HG03139 (cell line): Measurements from ENCODE around the gene CAMK2A.

Source experiments
- ATAC-seq: cut with Tn5 transposase; IDR thresholded peaks from one replicate; pipeline ENCODE4 v1.9.1; 2021; ENCODE audit not compliant: unreplicated experiment

CAMK2A gene

DNA sequence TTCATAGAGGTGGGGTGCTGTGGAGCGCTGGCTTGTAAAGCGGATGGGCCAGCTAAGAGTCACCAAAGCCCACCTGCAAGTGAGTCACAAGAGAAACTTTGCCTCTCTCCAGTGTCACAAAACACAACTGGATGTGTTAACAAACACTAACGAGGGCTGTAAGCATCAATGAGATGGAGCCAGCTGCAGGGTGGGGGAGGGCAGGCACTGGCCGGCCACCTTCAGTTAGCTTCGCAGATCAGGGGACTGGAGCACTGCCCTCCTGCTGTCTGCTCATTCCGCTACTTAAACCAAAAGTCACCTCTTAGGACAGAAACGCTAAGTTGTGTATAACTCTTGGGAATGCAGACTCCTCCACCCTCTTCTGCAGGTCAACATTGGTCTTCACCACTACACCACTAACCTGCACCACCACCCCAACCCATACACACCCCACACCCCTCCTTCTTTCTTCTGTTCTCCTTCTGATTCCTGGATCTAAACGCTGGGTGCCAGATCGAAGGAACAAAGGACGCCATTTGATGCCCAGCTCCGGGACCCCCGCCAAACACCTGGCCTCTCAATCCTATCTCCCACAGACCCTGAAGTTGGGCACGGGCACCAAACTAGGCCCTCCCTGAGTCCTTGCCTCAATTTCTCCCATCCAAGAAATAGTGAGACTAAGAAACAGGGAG lies 11.1 kb upstream of the CAMK2A start:
- ATAC-seq, result no peak

DNA sequence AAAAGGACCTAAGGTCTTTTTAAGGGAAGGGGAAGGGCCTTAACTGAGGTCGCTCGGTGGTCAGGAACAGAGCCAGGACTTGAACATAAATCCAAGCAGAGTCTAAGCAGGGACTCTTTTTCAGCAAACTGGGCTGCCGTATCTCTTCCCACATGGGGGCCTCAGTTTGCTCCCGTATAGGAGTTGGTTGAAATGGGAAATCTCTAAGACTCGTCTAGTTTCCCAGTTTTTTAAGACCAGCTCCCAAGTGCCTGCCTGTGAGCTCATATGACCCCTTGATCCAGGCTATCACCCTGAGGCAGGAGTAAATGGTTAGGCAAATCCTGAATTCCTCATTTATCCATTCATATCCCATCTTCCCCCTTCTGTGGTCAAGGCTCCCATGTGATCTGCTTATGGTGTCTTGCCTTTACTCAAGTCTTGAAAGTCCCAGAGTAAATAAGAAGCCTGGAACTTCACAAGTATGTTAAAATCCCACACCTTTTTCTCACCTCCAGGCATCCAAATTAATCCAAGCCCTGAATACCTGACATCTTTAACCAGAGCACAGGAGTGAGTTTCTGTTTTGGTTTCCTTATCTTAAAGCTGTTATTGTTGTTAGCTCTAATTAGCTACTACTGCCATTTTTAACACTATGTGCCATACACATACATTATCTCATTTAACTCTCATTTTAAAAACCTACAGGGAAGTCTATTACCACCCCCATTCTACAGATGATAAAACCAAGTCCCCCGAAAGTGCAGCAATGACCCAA lies 10.2 kb upstream of the CAMK2A start:
- no peak for ATAC-seq

DNA sequence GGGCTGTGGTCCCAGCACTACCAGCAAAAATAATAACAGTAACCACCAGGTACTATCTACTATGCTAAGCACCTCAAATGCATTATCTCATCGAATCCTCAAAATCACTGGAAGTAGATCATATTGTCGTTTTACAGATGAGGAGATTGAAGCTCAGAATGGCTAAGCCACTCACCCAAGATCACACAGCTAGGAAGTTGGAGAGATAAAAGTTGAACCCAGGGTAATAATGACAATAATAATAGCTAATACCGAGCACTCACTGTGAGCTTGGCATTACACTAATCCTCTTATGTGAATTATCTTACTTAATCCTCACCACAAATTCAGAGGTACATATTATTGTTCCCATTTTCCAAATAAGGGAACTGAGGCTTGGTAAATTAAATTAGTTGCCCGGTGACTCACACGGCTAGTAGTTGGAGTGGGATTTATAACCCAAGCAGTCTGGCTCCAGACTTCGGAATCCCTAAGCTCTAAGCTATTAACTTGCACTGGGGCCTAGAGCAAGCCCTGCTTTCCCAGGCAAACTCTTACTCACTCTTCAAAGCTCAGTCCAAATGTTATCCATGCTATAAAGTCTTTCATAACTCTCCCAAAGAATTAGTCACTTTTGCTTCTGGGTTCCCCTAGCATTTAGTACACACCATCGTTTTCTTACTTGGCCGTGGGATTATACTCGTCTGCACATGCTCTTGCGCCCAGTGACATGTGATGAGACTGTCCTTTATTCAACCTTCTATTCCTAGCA lies 9.3 kb upstream of the CAMK2A start:
- no peak for ATAC-seq

DNA sequence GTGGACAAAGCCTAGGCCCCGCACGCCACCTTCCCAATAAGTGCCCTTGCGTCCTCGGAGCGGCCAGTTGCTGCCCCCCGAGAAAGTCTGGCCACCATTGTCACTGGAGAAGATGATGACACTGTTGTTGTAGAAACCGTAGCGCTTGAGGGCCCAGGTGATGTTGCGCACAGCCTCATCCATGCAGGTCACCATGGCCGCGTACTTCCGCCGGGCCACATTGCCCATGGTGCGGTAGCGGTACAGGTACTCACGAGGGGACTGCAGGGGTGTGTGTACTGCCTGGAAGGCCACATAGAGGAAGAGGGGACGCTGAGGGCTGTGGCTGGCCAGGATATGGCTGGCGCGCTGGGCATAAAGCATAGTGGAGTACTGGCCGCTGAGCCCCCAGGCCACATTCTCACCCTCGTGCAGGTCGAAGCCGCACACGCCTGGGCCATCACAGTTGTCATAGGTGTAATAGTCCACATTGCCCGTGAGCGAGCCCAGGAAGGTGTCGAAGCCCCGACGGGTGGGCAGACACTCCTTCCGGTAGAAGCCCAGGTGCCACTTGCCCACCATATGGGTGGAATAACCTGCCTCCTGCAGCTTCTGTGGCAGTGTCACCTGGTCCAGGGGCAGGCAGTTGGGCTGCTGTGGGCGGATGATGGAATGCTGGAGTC lies 8.5 kb upstream of the CAMK2A start:
- no peak for ATAC-seq

GRCh38 chr5:150297236-150297890 lies 7.8 kb upstream of the CAMK2A start:
- no peak for ATAC-seq

DNA sequence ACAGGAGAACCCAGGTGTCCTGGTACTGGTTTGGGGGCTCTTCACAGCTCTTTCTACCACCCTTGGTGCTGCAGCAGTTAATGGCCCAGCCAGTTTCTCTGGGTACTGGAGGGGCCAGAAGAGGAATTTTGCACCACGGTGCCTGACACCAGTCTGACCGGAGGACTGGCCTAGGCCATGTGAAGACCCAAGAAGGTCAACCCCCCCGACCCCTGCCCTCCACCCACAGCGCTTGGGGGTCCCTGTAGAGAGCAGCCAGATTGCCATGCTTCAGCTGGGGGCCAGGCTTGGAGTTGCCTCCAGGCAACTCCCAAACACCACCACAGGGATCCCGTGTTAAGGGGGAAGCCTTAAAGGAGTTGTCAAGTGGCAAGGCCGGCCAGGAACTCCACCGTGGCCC lies 6.9 kb upstream of the CAMK2A start:
- no peak for ATAC-seq

- no peak for ATAC-seq
Measured at GRCh38 chr5:150295741-150296486, 6.3 kb upstream of the CAMK2A start.

DNA sequence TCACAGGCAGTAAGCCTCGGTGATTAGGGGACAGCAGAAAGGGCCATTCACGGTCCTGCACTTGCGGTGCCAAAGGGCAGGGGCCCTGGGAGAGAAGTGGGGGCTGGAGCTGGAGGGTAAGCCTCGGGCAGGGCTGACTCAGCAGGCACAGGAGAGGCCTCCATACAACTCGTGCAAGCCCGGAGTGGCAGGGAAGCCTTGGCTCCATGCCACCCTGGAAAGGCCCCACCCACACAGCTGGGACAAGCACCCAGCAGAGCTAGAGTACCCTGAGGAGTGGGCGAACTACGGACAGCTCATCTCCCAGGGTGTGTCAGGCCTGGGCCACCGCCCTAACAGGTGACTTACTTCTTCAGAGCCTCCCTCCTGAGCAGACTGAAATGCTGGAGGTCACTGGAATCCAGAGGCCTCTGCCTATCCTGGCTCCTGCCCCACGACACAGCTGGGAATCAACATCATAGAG lies 5.6 kb upstream of the CAMK2A start:
- ATAC-seq, result no peak

DNA sequence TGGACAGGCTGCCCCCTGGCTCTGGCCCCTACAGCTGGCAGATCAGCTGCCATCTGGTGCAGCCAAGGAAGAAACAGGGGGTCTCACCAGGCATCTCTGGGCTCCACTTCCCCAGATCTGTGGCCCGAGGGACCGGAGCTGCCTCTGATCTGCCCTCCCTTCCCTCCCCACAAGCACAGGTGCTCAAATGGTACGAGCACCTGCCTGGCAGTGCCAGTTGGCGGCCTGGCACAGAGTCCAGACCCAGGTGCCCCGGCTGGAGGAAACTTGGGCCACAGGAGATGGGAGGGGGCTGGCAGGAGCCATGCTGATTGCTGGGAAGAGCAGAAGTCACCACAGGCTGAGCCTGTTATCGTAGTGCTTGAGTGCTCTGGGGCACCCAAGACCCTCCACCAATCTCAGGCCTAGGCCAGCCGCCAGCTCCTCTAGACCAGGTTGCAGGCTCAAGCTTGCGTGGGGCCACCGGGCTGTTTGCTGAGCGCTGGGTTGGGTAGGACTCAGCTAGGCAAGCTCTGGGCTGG lies 5.0 kb upstream of the CAMK2A start:
- no peak for ATAC-seq

DNA sequence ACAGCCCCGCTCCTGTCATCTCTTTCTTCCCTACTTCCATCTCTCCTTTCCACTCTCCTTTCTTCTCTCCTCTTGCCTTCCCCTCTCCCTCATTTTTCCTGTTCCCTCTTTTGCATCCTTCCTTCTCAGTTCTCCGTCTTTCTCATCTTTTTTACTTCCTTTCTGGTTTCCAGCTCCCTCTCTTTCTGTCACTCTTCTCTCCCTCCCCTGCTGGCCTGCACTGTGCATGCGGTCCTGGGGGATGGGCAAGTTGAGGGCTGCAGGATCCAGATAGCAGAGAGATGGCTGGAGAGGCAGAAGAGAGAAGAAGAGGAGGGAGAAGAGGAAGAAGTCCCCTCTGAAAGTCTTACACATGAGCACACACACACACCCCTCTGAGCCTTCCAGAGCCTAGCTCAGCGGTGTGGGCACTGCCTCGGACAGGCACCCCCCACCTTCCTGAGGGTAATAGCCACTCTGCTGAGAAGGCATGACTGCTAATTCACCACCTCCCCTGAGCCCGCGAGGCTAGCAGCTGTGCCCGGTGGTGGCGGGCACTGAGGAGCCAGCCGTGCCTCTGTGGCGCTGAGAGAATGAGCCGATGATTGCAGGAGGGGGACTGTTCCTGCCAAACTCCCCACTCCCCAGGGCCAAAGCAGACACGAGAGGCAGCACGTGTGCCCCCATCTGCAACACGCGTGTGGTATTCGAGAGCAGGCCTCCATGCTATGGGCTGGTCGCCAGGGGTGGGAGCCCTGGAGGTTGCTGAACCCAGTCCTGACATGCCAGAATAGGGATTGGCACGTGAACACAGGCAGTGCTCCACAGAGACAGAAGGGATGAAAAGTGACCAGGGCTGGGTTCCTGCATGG lies 3.7 kb upstream of the CAMK2A start:
- no peak for ATAC-seq

GRCh38 chr5:150291388-150292385 lies 2.1 kb upstream of the CAMK2A start:
- ATAC-seq, result no peak

DNA sequence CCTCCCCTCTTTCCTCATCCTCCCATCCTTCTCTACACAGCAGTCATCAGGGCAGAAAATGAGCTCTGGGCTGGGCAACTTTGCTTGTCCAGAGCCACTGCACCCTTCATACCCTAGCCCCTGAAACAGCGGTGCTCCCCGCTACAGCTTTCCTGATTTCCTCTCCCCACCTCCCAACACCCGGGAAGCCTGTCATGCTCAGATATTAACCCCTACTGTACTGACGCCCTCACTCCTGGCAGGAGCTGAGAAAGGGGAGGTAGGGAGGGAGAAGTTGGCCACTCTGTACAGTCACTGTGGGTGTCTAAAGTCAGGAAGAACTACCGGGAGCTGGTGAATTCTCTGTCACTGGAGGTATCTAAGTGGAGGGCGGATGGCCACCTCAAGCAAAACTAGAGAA lies 782 bp downstream of the CAMK2A start:
- ATAC-seq, result no peak

- no peak for ATAC-seq
Measured at GRCh38 chr5:150288361-150288760, 1.2 kb downstream of the CAMK2A start.

GRCh38 chr5:150286820-150287219 lies 2.8 kb downstream of the CAMK2A start:
- ATAC-seq, result no peak

DNA sequence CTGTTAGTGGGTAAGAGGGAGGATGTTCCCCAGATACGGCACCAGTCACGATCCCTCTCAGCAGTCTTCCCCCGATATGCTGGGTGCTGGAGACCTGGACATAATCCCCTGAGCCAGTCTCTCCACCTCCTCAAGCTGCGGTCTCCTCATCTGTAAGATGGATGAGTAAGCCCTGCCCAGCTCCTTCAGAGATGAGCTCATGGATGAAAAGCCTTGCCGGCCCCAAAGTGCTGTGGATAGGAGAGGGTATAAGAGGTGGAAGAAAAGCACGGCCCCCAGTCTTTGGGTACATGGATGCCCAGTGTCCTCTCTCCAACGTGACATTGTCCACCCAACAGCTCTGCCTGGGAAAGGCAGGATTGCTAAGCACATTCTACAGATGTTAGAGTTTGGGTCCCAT lies 4.5 kb downstream of the CAMK2A start:
- no peak for ATAC-seq

GRCh38 chr5:150284311-150284710 lies 5.3 kb downstream of the CAMK2A start:
- ATAC-seq, result no peak

DNA sequence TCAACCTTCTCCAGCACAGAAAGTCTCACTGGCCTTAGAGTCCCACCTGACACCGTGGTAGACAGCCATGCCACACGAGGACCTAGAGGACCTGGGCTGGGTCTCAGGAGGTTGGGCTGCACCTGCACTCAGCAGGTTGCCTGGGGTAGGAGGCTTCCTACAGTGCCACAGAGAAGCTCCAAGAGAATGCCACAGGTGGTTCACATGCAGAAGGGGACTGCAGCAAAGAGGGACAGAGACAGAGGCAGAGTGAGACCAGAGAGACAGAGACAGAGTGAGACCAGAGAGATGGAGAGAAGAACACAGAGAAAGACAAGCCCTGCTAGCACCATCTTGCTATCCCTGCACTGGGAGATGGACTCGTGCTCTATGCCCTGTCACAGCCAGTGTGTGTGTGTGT lies 5.7 kb downstream of the CAMK2A start:
- no peak for ATAC-seq

DNA sequence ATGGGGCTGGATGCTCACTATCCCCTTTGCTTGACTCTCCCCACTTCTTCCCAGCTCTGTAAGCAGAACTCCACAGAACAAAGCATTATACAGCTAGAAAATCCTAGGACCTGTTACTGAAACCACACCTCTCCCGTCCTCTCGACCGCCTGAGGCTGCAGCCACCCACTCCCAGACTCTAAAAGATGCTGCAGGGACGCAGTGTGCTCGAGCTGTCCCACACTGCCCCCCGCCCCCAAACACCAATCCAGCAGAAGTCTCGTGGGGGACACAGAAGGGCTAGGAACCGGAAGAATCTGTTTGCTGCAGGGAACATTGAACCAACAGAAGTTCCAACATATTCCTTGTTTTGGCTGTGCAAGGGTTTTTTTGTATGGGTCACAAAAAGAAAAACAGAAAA lies 7.6 kb downstream of the CAMK2A start:
- no peak for ATAC-seq
